GM13976 (cell line): Measurements from ENCODE around the gene FAF1.

ENCODE experiments used
- DNase-seq: peaks from one replicate; pipeline ENCODE4 v3.0.0; 2012; ENCODE audit warnings: low spot score
- in situ Hi-C: fragments of 300-500 bp; cut with MboI; formaldehyde crosslinking; loops from one replicate; pipeline ENCODE4 v1.12.0; 2022; ENCODE audit warnings: low sequenced_read_pairs, mixed read lengths, inconsistent platforms; ENCODE audit not compliant: unreplicated experiment
- TF ChIP-seq, protein P1 (sequence below): IDR thresholded peaks from 2 replicates; pipeline ENCODE4 v1.5.1; 2012; ENCODE audit warnings: borderline replicate concordance, mild to moderate bottlenecking; ENCODE audit not compliant: insufficient read depth; ENCODE audit errors: extremely low read depth, missing control alignments, control extremely low read depth

The FAF1 gene

DNA sequence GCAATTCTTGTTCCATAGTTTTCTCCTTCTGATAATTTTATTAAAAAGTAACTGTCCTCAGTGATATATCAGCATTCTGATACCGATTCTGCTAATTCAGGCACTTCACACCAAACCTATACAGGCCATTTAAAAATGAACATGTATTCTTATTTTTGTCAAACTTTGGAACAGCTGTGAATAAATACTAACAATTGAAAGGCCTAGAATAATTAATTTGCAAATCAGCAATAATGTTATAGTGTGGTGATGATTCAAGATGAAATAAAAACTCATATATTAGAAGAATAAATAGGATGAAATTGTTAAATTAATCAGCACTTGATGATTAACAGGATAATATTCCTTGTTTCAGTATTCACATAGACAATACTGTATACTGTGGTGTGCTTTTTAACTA, 19.9 kb upstream of the FAF1 start:
- DNase-seq = no peak
- TF ChIP-seq, protein P1, sequence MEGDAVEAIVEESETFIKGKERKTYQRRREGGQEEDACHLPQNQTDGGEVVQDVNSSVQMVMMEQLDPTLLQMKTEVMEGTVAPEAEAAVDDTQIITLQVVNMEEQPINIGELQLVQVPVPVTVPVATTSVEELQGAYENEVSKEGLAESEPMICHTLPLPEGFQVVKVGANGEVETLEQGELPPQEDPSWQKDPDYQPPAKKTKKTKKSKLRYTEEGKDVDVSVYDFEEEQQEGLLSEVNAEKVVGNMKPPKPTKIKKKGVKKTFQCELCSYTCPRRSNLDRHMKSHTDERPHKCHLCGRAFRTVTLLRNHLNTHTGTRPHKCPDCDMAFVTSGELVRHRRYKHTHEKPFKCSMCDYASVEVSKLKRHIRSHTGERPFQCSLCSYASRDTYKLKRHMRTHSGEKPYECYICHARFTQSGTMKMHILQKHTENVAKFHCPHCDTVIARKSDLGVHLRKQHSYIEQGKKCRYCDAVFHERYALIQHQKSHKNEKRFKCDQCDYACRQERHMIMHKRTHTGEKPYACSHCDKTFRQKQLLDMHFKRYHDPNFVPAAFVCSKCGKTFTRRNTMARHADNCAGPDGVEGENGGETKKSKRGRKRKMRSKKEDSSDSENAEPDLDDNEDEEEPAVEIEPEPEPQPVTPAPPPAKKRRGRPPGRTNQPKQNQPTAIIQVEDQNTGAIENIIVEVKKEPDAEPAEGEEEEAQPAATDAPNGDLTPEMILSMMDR = no peak
- in situ Hi-C loops = no loop called here

DNA sequence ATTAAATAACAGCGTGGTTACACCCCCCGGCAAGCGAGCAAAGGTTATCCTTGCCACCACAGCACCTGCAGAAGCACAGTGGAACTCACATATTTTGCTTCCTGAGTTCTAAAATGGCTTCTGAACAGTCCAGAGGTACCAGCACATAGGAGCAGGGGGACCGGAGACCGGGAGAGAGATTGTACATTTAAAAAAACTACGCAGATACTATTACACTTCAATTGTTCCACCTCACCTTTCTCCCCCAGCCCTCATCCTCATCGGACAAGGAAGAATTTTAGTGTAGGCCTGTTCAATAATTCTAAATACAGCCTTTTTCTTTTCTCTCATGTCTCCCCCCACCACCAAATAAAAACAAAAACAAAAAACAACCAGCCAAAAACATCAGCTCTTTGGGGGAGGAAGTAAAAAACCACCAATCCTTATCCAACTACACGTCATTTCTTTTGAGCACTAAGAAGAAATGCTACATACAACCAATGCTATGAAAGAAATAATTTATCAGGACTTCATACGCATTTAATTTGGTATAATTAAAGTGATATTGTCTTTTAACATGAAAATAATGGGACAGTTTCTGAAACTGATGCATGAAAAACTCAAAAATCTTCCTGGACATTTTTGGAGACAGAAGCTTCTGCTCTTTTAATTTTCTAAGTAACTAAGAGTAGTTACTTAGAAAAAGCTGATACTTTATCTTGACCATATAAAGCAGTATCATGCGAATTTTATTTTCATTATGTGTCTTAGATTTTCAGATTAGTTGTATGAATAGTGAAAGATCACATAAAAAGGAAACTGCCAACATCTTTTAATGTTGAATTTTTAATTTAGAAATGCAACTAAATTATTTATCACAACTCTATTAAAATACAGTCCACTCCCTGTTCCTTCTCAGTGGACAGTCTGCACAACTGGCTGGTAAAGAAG, 19.1 kb upstream of the FAF1 start:
- TF ChIP-seq, protein P1 = no peak
- no peak for DNase-seq
- in situ Hi-C loops = no loop called here

DNA sequence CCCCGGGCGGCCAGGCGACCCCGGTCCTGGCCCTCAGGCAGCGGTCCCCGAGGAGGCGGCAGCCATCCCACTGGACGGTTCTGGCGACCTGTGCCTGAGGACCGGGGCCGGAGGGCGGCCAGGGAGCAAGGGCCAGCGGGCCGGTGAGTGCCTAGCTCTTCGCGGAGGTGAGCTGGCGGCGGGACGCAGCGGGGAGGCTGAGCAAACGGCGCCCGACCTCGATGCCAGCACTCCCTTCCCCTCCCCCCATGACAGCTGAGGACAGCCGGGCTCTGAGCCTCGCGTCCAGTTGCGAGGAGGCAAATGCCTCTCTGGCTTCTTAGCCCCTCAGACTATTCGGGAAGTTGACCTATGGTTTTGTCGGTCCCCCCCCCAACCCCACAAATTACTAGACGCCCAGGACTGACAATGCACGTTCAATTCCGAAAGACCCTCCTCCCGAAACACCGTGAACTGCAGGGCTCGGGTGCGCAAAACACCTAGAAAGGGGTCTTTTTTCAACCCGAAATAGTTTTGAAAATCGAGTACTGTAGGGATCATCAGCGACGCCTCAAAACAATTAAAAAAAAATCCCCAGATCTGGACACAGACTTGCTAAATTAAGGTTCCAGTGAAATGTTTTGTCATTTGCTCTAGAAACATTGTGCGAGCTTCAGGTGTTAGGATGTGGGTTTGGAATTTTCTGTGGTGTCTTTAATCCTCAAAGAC, 18.2 kb upstream of the FAF1 start:
- TF ChIP-seq, protein P1 = no peak
- DNase-seq = peak; percentile 59
- in situ Hi-C loops = no loop called here

DNA sequence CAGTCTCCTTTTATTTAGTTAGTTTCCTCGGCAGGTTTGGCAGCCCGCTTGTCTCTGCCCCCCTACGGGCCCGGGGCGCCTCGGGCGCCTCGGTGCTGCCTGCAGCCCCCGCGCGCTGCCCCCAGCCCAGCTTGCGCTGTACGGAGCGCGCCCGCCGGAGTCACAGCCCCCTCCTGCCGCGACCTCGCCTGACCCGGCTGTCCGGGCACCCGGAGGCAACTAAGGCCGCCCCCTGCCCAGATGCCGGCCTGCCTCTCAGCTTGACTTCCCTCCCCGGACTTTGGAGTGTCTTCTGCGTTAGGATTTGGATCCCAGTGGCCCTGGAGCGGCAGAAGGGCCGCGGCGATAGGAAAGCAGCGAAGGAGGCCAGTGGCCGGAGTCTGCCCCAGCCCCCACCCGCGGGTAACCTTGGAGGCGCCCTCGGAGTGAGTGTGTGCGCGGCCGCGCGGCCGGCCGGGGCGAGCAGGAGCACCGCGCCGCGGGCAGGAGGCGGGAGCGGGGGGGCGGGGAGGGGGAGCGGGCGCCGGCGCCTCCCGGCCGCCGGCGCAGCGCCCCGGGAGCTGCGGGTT, 17.6 kb upstream of the FAF1 start:
- in situ Hi-C loops = no loop called here
- TF ChIP-seq, protein P1 = no peak
- peak; percentile 68 for DNase-seq

DNA sequence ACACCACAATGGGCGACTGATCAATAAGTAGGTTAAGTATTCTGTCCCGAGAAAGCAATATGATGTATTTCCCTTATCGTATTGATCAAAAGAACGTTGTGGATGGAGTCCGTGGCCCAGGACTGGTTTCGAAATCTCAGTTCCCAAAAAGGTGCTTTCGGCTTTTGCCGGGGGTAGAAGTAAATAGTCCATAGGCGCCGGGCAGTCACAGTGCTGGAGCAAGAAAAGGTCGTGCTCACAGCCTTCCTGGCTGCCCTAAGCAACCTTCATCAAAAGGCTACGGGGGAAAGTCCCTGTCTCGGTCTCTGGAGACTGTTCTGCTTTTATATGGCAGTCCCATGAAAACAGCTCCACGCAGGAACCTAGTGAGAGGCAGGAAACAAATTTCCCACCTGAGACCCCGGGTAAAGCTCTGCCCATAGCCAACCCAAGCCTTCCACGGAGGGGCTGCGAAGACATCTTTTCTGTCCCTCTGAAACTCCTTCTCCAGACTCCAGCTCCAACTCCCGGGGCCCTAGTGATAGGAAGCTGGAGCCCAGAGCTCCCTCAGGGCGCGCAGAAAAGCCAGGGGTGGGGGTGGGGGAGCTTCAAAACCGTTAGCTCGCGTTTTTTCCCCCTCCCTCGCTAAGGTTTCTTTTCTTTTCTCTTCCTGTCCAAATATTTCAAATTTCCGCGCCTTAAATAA, 17.0 kb upstream of the FAF1 start:
- in situ Hi-C loops = no loop called here
- TF ChIP-seq, protein P1 = no peak
- peak; percentile 69 for DNase-seq
